Measurements from ENCODE around the gene TCEAL4. TPM values are rescaled to one million over a fixed set of nuclear protein-coding genes. Genes with fewer than 3 reads are reported as not detected.

Gene TCEAL4
- total and polyA plus RNA-seq, 4 donors, result 97.2 to 1,452 (median 611) TPM

DNA sequence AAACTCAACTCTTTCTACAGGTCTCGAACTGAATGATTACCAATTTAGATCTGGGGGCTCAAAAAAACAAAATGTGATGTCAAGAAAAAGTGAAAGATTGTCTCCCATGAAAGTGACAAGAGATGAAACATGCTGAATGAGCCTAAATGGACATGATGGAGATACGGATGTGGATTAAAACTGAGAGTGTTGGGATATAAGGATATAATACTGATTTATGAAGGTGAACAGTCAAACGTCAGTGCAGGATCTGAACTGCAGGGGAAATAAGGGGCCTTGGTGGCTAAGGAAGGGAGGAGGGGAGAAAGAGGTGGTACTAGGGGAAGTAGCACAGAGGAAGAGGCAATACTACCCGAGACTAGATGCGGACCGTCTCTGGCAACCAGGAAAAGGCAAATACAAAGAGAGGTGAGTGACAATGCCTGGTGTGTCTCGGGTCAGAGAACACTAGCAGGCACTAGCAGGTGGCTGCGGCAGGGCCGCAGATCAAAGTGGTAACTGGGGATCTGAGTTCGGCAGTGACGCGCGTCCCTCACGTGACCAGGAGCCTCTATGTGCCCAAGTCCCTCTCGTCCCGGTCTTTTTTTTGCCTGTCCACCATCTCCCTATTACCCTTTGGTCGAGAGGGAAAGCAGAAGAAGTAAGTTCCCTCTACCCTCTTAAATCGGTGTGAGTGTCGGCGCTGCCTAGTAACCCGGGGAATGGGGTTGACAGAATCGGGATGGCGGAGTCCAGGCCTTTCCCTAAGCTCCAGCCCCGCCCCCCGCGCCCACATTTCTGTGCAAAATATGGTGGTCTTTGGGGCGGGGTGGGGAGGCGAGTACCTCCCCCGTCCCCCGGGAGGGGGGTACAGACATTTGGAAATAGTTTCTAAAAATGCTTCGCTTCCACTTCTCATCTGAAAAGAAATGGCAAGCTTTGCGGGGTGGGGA lies 43.3 kb downstream of the TCEAL4 start, which contains the start of gene TCEAL1:
TCEAL1 (plus strand) TSS at position 590 of the 932 bp plus-strand sequence. CDS start 942 bp downstream, outside the sequence.
- intact Hi-C loops (cut with DNase I), result loop anchor here (2.0 to 5.0 kb wide), 2 partner anchors 42 to 54 kb away; no protein-coding TSS in a partner anchor
- Histone ChIP-seq H3K27me3 (ENCODE audit: control insufficient read depth in 1 of 2, insufficient read depth in 2 of 2, low read length in 1 of 2) (no peaks in the 10 kb centered on the region), H3K9me3 (ENCODE audit: control insufficient read depth, low read length) (no peaks in the 10 kb centered on the region), H3K4me1 (ENCODE audit: control insufficient read depth in 1 of 2, insufficient read depth in 2 of 2, low read length in 2 of 2) (no peaks in the 10 kb centered on the region), H3K4me3 (ENCODE audit: low read length in 2 of 2) (peak within 1 kb of the TSS; percentile 44 to 92), H3K27ac (ENCODE audit: low read depth in 1 of 2, low read length in 2 of 2) (peak within 1 kb of the TSS; percentile 47 to 88), H3K36me3 (ENCODE audit: control insufficient read depth in 1 of 2, insufficient read depth in 2 of 2, low read length in 1 of 2) (no peaks in the 10 kb centered on the region)
- 1 to 26% methylated on average over 32 of the region's 32 CpGs for WGBS, 2 donors
- DNase-seq, result peak; percentile 72 to 88
- ATAC-seq (ENCODE audit: low FRiP score), result peak; percentile 72

DNA sequence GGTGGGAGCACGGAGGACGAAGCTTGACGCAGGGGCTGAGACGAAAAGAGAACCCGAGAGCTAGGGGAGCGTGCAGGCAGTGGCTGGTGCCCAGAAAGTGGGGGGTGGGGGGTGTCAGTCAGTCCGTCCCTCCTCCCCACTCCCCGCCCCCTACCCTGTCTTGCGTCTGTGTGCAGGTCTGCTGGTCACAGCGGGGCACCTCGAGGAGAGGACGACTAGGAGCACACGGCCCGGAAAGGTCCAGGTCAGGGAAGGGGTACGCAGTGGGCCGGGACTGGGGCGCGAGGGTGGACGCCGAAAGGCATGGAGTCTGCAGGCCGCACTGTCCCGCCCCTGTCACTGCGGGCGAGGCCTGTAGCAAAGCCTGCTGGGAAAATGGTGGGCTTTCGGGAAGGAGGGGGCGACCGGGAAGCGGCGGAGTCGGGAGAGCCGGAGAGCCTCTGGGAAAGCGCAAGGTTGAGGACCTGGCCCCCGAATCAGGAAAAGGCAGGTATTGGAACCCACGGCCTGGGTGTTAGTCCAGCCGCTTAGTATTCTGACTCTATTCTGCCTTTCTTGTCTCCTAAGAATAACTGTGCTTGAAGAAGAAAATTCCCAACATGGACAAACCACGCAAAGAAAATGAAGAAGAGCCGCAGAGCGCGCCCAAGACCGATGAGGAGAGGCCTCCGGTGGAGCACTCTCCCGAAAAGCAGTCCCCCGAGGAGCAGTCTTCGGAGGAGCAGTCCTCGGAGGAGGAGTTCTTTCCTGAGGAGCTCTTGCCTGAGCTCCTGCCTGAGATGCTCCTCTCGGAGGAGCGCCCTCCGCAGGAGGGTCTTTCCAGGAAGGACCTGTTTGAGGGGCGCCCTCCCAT lies 44.2 kb downstream of the TCEAL4 start:
- 0 to 17% methylated on average over 48 to 49 of the region's 49 CpGs for WGBS, 2 donors
- ATAC-seq (ENCODE audit: low FRiP score) (peak; percentile 93), DNase-seq (peak; percentile 76 to 86)
- Histone ChIP-seq H3K27ac (ENCODE audit: low read depth in 1 of 2, low read length in 2 of 2) (peak overlapping the region; percentile 47 to 88), H3K9me3 (ENCODE audit: control insufficient read depth, low read length) (no peaks in the 10 kb centered on the region), H3K4me3 (ENCODE audit: low read length in 2 of 2) (peak overlapping the region; percentile 44 to 92), H3K4me1 (ENCODE audit: control insufficient read depth in 1 of 2, insufficient read depth in 2 of 2, low read length in 2 of 2) (no peaks in the 10 kb centered on the region), H3K27me3 (ENCODE audit: control insufficient read depth in 1 of 2, insufficient read depth in 2 of 2, low read length in 1 of 2) (no peaks in the 10 kb centered on the region), H3K36me3 (ENCODE audit: control insufficient read depth in 1 of 2, insufficient read depth in 2 of 2, low read length in 1 of 2) (no peaks in the 10 kb centered on the region)
- intact Hi-C loops (cut with DNase I), result loop anchor here (2.0 to 10.0 kb wide), 3 partner anchors 43 to 95 kb away; no protein-coding TSS in a partner anchor

DNA sequence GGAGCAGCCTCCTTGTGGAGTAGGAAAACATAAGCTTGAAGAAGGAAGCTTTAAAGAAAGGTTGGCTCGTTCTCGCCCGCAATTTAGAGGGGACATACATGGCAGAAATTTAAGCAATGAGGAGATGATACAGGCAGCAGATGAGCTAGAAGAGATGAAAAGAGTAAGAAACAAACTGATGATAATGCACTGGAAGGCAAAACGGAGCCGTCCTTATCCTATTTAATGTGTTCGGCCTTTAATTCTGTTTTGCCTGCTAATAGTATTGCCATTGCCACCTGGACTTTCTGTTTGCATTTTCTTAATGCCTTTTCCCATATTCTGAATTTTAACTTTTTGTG lies 44.8 kb downstream of the TCEAL4 start:
- intact Hi-C loops (cut with DNase I), result loop anchor here (10.0 kb wide), 1 partner anchor 95 kb away; no protein-coding TSS in a partner anchor
- no peaks in the 10 kb centered on the region for H3K9me3 ChIP-seq (ENCODE audit: control insufficient read depth, low read length)
- H3K27ac ChIP-seq (ENCODE audit: low read depth in 1 of 2, low read length in 2 of 2), result peak overlapping the region in 1 of 2 donors; percentile 88
- WGBS, 2 donors, result 5 to 30% methylated on average over 6 of the region's 6 CpGs
- ATAC-seq (ENCODE audit: low FRiP score) (no peak), DNase-seq (no peak)
- H3K36me3 ChIP-seq (ENCODE audit: control insufficient read depth in 1 of 2, insufficient read depth in 2 of 2, low read length in 1 of 2), result no peaks in the 10 kb centered on the region
- peak overlapping the region; percentile 44 to 92 for H3K4me3 ChIP-seq (ENCODE audit: low read length in 2 of 2)
- no peaks in the 10 kb centered on the region for H3K27me3 ChIP-seq (ENCODE audit: control insufficient read depth in 1 of 2, insufficient read depth in 2 of 2, low read length in 1 of 2)
- no peaks in the 10 kb centered on the region for H3K4me1 ChIP-seq (ENCODE audit: control insufficient read depth in 1 of 2, insufficient read depth in 2 of 2, low read length in 2 of 2)

DNA sequence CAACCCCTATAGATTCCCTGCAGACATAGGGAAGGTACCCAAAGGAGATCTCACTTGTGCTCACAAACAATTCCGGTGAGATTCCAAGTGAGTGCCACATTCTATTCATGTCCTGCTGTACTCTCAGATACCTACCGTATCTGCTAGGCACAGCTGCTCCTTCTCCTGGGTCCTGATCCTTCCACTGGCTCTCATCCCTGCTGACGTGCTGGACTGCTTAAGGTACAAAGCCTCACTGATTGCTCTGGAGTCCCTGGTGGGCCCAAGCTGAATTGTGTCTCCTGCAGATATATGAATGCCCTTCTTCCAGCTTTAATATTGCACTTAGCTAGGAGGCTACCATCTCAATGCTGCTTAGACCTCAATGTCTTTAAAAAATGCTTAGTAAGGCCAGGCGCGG lies 45.8 kb downstream of the TCEAL4 start:
- DNase-seq (no peak), ATAC-seq (ENCODE audit: low FRiP score) (no peak)
- Histone ChIP-seq H3K36me3 (ENCODE audit: control insufficient read depth in 1 of 2, insufficient read depth in 2 of 2, low read length in 1 of 2) (no peaks in the 10 kb centered on the region), H3K27ac (ENCODE audit: low read depth in 1 of 2, low read length in 2 of 2) (no peak overlapping the region), H3K9me3 (ENCODE audit: control insufficient read depth, low read length) (no peaks in the 10 kb centered on the region), H3K27me3 (ENCODE audit: control insufficient read depth in 1 of 2, insufficient read depth in 2 of 2, low read length in 1 of 2) (no peaks in the 10 kb centered on the region), H3K4me1 (ENCODE audit: control insufficient read depth in 1 of 2, insufficient read depth in 2 of 2, low read length in 2 of 2) (no peaks in the 10 kb centered on the region), H3K4me3 (ENCODE audit: low read length in 2 of 2) (no peak overlapping the region)
- WGBS, 2 donors, result 73 to 81% methylated on average over 5 of the region's 5 CpGs
- intact Hi-C loops (cut with DNase I), result loop anchor here (10.0 kb wide), 1 partner anchor 96 kb away; no protein-coding TSS in a partner anchor

DNA sequence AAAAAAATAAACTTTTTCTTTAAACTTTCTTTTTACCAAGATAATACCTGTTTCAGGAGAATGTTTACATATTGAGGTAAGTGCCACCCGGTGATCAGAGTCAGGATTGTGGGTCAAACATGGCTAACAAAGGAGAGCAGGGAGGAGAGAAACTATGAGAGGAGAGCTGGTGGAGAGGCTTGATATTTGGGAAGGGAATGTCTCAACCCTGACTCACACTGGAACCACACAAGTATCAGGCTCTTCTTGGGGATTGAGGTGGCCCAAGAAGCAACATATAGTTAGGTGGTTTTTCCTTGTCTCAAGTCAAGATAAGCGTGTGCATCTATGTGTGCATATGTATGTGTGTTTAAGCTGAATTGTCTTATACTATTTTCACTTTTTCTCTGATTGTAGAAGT lies 50.1 kb downstream of the TCEAL4 start:
- H3K4me1 ChIP-seq (ENCODE audit: control insufficient read depth in 1 of 2, insufficient read depth in 2 of 2, low read length in 2 of 2), result no peaks in the 10 kb centered on the region
- DNase-seq (no peak), ATAC-seq (ENCODE audit: low FRiP score) (no peak)
- H3K4me3 ChIP-seq (ENCODE audit: low read length in 2 of 2), result no peak overlapping the region
- H3K36me3 ChIP-seq (ENCODE audit: control insufficient read depth in 1 of 2, insufficient read depth in 2 of 2, low read length in 1 of 2), result no peaks in the 10 kb centered on the region
- intact Hi-C loops (cut with DNase I), result loop anchor here (10.0 kb wide), 1 partner anchor 101 kb away; no protein-coding TSS in a partner anchor
- H3K9me3 ChIP-seq (ENCODE audit: control insufficient read depth, low read length), result no peaks in the 10 kb centered on the region
- WGBS, 2 donors, result 63 to 85% methylated on average over 2 of the region's 2 CpGs
- H3K27ac ChIP-seq (ENCODE audit: low read depth in 1 of 2, low read length in 2 of 2), result no peak overlapping the region
- H3K27me3 ChIP-seq (ENCODE audit: control insufficient read depth in 1 of 2, insufficient read depth in 2 of 2, low read length in 1 of 2), result no peaks in the 10 kb centered on the region

Other genes with a start within 250 kb of the TCEAL4 start
- 10 to 100 TPM; 53.2 to 55.3 TPM for gene TCEAL9, start 229.0 kb upstream of the TCEAL4 start, total RNA-seq
- 100 to 1,000 TPM; 178 to 199 TPM for gene TCEAL9, start 229.0 kb upstream of the TCEAL4 start, polyA plus RNA-seq
- gene BEX3, start 209.0 kb upstream of the TCEAL4 start, total RNA-seq, result 10 to 100 TPM; 64.8 to 83.7 TPM
- 100 to 1,000 TPM; 201 to 237 TPM for gene BEX3, start 209.0 kb upstream of the TCEAL4 start, polyA plus RNA-seq
- 1 to 10 TPM; 1.3 to 1.8 TPM for gene RAB40A, start 66.0 kb upstream of the TCEAL4 start, total RNA-seq
- gene RAB40A, start 66.0 kb upstream of the TCEAL4 start, polyA plus RNA-seq, result 1 to 10 TPM in 1 of 2 donors, not detected in 1; 3.5 TPM
- gene TCEAL3, start 22.4 kb downstream of the TCEAL4 start, total RNA-seq, result 10 to 100 TPM; 34.6 to 77.3 TPM
- 100 to 1,000 TPM; 249 to 392 TPM for gene TCEAL3, start 22.4 kb downstream of the TCEAL4 start, polyA plus RNA-seq
- gene TCEAL1, start 43.5 kb downstream of the TCEAL4 start, total RNA-seq, result 10 to 100 TPM; 37.0 to 73.9 TPM
- gene TCEAL1, start 43.5 kb downstream of the TCEAL4 start, polyA plus RNA-seq, result 100 to 1,000 TPM; 219 to 258 TPM
- 100 to 1,000 TPM; 214 to 399 TPM for gene MORF4L2, start 101.2 kb downstream of the TCEAL4 start, total RNA-seq
- gene MORF4L2, start 101.2 kb downstream of the TCEAL4 start, polyA plus RNA-seq, result 100 to 1,000 TPM; 651 to 791 TPM
- not detected for gene TMEM31, start 125.4 kb downstream of the TCEAL4 start, total RNA-seq
- not detected for gene TMEM31, start 125.4 kb downstream of the TCEAL4 start, polyA plus RNA-seq
- gene PLP1, start 191.3 kb downstream of the TCEAL4 start, total RNA-seq, result 10 to 100 TPM in 1 of 2 donors, 1 to 10 TPM in 1; 7.7 to 21.3 TPM
- gene PLP1, start 191.3 kb downstream of the TCEAL4 start, polyA plus RNA-seq, result under 1 TPM; 0.50 to 0.95 TPM
- gene RAB9B, start 246.7 kb downstream of the TCEAL4 start, total RNA-seq, result 1 to 10 TPM; 6.5 to 7.9 TPM
- gene RAB9B, start 246.7 kb downstream of the TCEAL4 start, polyA plus RNA-seq, result 1 to 10 TPM; 1.6 to 5.0 TPM

All from aorta (tissue), 5 donors.